ENCODE measurements around the gene RCBTB2.
"Not testable (repeated sequence)": the region's sequence is repeated elsewhere in the genome, so short reads cannot be mapped to it uniquely, and the experiment has no call there.

- not testable (repeated sequence) for TF ChIP-seq POLR2AphosphoS5 (IDR thresholded peaks at IDR 0.05); CTCF (IDR thresholded peaks at IDR 0.05 in 8 of 11, conservative IDR thresholded peaks at IDR 0.05 in 3 of 11)
These were observed 81.7 kb downstream of the RCBTB2 start for GRCh38 chr13:48451196-48451595.

Measured in spleen (tissue), 7 donors.